SU-DHL-6 (cell line): ENCODE measurements around the gene ZMYND15.

ENCODE experiments used
- CTCF ChIP-seq: fragments of 200-600 bp; sonication (generic); IDR thresholded peaks from one replicate; pipeline ENCODE4 v1.5.1; 2017; ENCODE audit warnings: antibody characterized with exemption, mild to moderate bottlenecking, low read length, moderate library complexity; ENCODE audit not compliant: insufficient read depth, poor library complexity, severe bottlenecking
- EZH2phosphoT487 ChIP-seq: fragments of 200-600 bp; sonication (generic), shearing (Covaris generic); conservative IDR thresholded peaks from 2 replicates; pipeline ENCODE4 v1.6.1; 2018; ENCODE audit warnings: mild to moderate bottlenecking, antibody characterized with exemption, low read length, moderate library complexity, mixed read lengths

GRCh38 chr17:4709794-4710692 is 29.6 kb upstream of the ZMYND15 start, which contains the start of gene ARRB2:
- TF ChIP-seq CTCF (peak; percentile 41), EZH2phosphoT487 (no peak)
